Measurements from ENCODE around the gene TEDC2. TPM values are rescaled to one million over a fixed set of nuclear protein-coding genes. Genes with fewer than 3 reads are reported as not detected.

TEDC2 gene
- total RNA-seq, 1 donor from 2014 or later = 9.1 TPM

DNA sequence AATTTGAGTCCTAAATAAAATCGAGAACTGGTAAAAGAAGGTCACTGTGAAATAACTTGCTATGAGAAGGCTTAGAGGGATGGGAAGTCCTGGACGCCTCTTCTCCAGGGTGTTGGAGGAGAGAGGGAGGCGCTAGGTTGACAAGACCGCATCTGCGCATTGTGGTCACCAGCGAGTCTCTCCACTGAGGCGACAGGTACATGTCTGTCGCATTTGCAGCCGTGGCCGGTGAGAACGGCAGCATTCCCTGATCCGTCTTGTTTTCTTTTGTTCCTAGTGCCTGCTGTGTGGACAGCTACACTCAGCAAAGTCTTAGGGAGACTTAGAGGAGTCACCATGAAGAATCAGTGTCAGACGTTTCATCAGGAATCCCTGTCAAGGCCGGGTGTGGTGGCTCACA lies 45.8 kb downstream of the TEDC2 start:
- TF ChIP-seq, protein P1, sequence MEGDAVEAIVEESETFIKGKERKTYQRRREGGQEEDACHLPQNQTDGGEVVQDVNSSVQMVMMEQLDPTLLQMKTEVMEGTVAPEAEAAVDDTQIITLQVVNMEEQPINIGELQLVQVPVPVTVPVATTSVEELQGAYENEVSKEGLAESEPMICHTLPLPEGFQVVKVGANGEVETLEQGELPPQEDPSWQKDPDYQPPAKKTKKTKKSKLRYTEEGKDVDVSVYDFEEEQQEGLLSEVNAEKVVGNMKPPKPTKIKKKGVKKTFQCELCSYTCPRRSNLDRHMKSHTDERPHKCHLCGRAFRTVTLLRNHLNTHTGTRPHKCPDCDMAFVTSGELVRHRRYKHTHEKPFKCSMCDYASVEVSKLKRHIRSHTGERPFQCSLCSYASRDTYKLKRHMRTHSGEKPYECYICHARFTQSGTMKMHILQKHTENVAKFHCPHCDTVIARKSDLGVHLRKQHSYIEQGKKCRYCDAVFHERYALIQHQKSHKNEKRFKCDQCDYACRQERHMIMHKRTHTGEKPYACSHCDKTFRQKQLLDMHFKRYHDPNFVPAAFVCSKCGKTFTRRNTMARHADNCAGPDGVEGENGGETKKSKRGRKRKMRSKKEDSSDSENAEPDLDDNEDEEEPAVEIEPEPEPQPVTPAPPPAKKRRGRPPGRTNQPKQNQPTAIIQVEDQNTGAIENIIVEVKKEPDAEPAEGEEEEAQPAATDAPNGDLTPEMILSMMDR (IDR thresholded peaks at IDR 0.05; ENCODE audit: unreplicated experiment) = no peak
- H3K4me3 Mint-ChIP-seq (ENCODE audit: unreplicated experiment) = no peak overlapping the region
- no peak overlapping the region for H3K27ac Mint-ChIP-seq (ENCODE audit: unreplicated experiment)
- H3K9me3 Mint-ChIP-seq (ENCODE audit: unreplicated experiment) = no peaks in the 10 kb centered on the region
- H3K27me3 Mint-ChIP-seq (ENCODE audit: unreplicated experiment) = peaks cover 5% of the 10 kb centered on the region
- no peaks in the 10 kb centered on the region for H3K36me3 Mint-ChIP-seq (ENCODE audit: low read depth, unreplicated experiment)
- DNase-seq (ENCODE audit: low spot score) = no peak
- no peaks in the 10 kb centered on the region for H3K4me1 Mint-ChIP-seq (ENCODE audit: unreplicated experiment)

DNA sequence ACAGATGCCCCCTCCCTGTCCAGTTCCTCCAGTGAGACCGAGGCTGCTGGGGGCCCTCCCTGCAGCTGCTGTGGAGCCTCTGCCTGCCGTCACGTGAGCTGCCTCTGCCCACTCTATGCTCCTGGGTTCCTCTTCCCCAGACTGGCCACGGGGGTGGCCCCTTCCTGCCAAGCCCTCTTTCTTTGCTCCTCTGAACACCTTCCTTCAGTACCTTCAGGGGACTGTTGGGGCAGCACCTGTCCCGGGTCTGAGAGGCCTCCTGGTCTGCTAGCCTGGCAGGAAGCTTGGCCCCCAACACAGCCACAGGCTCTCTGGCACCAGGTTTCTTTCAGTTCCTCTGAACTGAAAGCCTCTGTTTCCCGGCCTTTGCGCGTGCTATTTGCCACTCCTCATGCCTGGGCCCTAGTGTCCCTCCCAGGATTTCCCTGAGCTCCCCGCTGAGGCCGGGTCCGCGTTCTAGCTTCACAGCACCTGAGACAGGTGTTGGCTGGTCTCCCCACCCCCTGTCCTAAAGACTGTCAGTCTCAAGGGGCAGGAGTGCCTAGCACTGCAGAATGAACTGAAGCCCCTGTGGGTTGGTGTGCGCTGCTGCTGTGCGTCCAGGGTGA lies 47.2 kb downstream of the TEDC2 start:
- Mint-ChIP-seq H3K27ac (ENCODE audit: unreplicated experiment) (no peak overlapping the region), H3K36me3 (ENCODE audit: low read depth, unreplicated experiment) (no peaks in the 10 kb centered on the region), H3K4me1 (ENCODE audit: unreplicated experiment) (peaks cover 8% of the 10 kb centered on the region), H3K4me3 (ENCODE audit: unreplicated experiment) (no peak overlapping the region), H3K27me3 (ENCODE audit: unreplicated experiment) (peaks cover 12% of the 10 kb centered on the region), H3K9me3 (ENCODE audit: unreplicated experiment) (no peaks in the 10 kb centered on the region)
- no peak for DNase-seq (ENCODE audit: low spot score)
- TF ChIP-seq, protein P1 (IDR thresholded peaks at IDR 0.05; ENCODE audit: unreplicated experiment) = no peak

DNA sequence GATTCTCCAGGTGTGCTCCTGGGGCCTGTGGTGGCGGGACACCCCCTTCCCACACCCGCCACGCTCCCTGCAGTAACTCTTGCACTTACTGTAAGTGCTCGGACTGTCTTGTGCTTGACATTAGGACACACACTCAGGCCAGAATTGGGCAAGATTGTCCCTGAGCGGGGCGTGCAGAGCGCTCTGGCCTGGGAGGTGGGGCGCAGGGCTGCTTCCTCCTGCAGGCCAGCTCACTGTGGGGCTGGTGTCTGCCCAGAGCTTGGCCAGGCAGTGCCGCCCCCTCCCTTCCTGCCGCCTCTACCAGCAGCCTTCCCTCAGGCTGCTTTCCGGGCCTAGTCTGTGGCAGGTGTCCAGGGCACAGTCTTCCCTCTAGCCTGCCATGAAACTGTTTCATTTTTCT lies 47.8 kb downstream of the TEDC2 start:
- Mint-ChIP-seq H3K27ac (ENCODE audit: unreplicated experiment) (no peak overlapping the region), H3K27me3 (ENCODE audit: unreplicated experiment) (peaks cover 17% of the 10 kb centered on the region), H3K9me3 (ENCODE audit: unreplicated experiment) (no peaks in the 10 kb centered on the region), H3K4me3 (ENCODE audit: unreplicated experiment) (no peak overlapping the region), H3K36me3 (ENCODE audit: low read depth, unreplicated experiment) (no peaks in the 10 kb centered on the region), H3K4me1 (ENCODE audit: unreplicated experiment) (peaks cover 10% of the 10 kb centered on the region)
- DNase-seq (ENCODE audit: low spot score) = no peak
- TF ChIP-seq, protein P1 (IDR thresholded peaks at IDR 0.05; ENCODE audit: unreplicated experiment) = no peak

DNA sequence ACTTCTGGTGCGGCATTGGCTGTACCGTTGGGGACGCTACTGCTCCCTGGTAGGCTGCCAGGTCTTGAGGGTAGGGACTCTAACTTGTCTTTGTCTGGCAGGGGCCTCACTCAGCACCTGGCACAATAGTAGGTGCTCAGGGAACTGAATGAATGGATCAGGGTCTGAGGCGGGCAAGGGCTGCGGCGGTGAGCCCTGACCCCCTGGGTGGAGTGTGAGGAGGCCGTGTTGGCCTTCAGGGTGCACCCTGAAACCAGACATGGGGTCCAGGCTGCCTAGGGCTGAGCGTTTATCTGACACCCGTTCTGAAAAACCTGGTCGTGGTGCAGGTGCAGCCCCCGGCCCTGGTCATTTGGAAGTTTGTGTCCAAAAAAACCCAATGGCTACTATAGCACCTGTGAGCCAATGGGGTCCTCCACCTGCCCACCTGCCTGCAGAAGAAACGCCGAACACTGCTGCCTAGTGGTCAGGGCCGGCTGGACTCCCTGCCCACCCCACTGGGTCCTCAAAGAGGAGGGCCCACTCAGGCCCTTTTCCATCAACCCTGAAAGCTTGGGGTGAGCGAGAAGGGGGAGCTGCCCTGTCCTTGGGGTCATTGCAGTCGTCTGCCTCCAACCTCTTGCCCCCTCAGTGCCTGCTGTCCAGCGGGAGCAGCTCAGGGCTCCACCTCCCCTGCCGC lies 49.0 kb downstream of the TEDC2 start:
- Mint-ChIP-seq H3K4me3 (ENCODE audit: unreplicated experiment) (no peak overlapping the region), H3K4me1 (ENCODE audit: unreplicated experiment) (peaks cover 14% of the 10 kb centered on the region), H3K36me3 (ENCODE audit: low read depth, unreplicated experiment) (no peaks in the 10 kb centered on the region), H3K27ac (ENCODE audit: unreplicated experiment) (no peak overlapping the region), H3K9me3 (ENCODE audit: unreplicated experiment) (no peaks in the 10 kb centered on the region), H3K27me3 (ENCODE audit: unreplicated experiment) (peaks cover 18% of the 10 kb centered on the region)
- no peak for DNase-seq (ENCODE audit: low spot score)
- TF ChIP-seq, protein P1 (IDR thresholded peaks at IDR 0.05; ENCODE audit: unreplicated experiment) = no peak

DNA sequence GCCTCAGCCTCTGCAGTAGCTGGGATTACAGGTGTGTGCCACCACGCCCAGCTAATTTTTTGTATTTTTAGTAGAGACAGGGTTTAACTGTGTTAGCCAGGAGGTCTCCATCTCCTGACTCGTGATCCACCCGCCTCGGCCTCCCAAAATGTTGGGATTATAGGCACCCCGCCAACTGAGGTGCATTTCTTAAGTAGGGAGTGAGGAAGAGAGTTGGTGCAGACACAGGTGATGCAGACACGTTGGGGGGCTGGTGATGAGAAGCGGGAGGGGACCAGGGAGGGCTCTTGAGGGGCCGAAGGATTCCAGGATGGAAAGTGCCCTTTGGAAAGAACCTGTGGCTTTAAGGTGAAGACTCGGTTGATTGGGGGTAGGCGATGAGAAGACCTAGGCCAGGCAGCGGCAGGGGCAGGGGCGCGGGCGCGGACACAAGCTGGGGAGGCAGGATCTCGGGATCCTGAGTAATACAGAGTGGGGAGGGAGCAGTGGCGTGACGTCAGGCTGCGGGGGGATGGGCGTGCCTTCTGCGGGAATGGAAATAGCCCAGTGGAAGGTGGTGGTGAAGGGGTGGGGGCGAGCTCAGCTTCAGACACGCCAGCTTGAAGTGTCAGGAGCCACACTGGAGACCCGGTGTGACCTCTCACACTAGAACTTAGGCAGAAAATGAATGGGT lies 51.4 kb downstream of the TEDC2 start:
- TF ChIP-seq, protein P1 (IDR thresholded peaks at IDR 0.05; ENCODE audit: unreplicated experiment) = no peak
- no peaks in the 10 kb centered on the region for H3K9me3 Mint-ChIP-seq (ENCODE audit: unreplicated experiment)
- peaks cover 31% of the 10 kb centered on the region for H3K4me1 Mint-ChIP-seq (ENCODE audit: unreplicated experiment)
- H3K4me3 Mint-ChIP-seq (ENCODE audit: unreplicated experiment) = no peak overlapping the region
- H3K27me3 Mint-ChIP-seq (ENCODE audit: unreplicated experiment) = peaks cover 31% of the 10 kb centered on the region
- H3K27ac Mint-ChIP-seq (ENCODE audit: unreplicated experiment) = no peak overlapping the region
- peaks cover 4% of the 10 kb centered on the region for H3K36me3 Mint-ChIP-seq (ENCODE audit: low read depth, unreplicated experiment)
- DNase-seq (ENCODE audit: low spot score) = no peak

All from endothelial cell (in vitro differentiated cells).